Parathyroid adenoma (tissue), 2 donors: Measurements from ENCODE around the gene UNC5A.

Source experiments
- H2AFZ ChIP-seq: fragments of 300-600 bp; sonication (generic); one replicate; pipeline ENCODE4 v1.7.0; 2017; ENCODE audit warnings: antibody characterized with exemption, mild to moderate bottlenecking
- H3K27ac ChIP-seq: fragments of 300-600 bp; sonication (generic); one replicate; pipeline ENCODE4 v1.7.0; 2017
- H3K27me3 ChIP-seq: fragments of 300-600 bp; sonication (generic); one replicate; pipeline ENCODE4 v1.7.0; 2017; ENCODE audit warnings: low read length; ENCODE audit not compliant: control insufficient read depth, insufficient read depth
- H3K36me3 ChIP-seq: fragments of 300-600 bp; sonication (generic); one replicate; pipeline ENCODE4 v1.7.0; 2017; ENCODE audit warnings: low read length; ENCODE audit not compliant: control insufficient read depth, insufficient read depth
- H3K4me1 ChIP-seq: fragments of 300-600 bp; sonication (generic); one replicate; pipeline ENCODE4 v1.7.0; 2017; ENCODE audit warnings: control low read depth
- H3K4me2 ChIP-seq: fragments of 300-600 bp; sonication (generic); one replicate; pipeline ENCODE4 v1.7.0; 2017; ENCODE audit warnings: low read length
- H3K4me3 ChIP-seq: fragments of 300-600 bp; sonication (generic); one replicate; pipeline ENCODE4 v1.7.0; 2017; ENCODE audit warnings: low read depth, low read length
- H3K79me2 ChIP-seq: fragments of 300-600 bp; sonication (generic); one replicate; pipeline ENCODE4 v1.7.0; 2017; ENCODE audit warnings: control low read depth
- H3K9ac ChIP-seq: fragments of 300-600 bp; sonication (generic); one replicate; pipeline ENCODE4 v1.7.0; 2017; ENCODE audit warnings: mild to moderate bottlenecking
- H3K9me3 ChIP-seq: fragments of 300-600 bp; sonication (generic); one replicate; pipeline ENCODE4 v1.7.0; 2017; ENCODE audit warnings: low read length; ENCODE audit not compliant: control insufficient read depth
- CTCF ChIP-seq: fragments of 300-600 bp; sonication (generic); IDR thresholded peaks from one replicate; pipeline ENCODE4 v1.7.0; 2017; ENCODE audit warnings: antibody characterized with exemption, mild to moderate bottlenecking
- donor health status: primary hyperparathyroidism.

Gene UNC5A

GRCh38 chr5:176780176-176781053 is 29.9 kb upstream of the UNC5A start:
- Histone ChIP-seq H3K79me2 (no peaks in the 10 kb centered on the region), H3K27ac (no peak overlapping the region), H2AFZ (no peak overlapping the region), H3K27me3 (no peaks in the 10 kb centered on the region), H3K9ac (no peak overlapping the region), H3K4me3 (no peak overlapping the region), H3K9me3 (no peaks in the 10 kb centered on the region), H3K4me1 (no peaks in the 10 kb centered on the region), H3K36me3 (no peaks in the 10 kb centered on the region), H3K4me2 (no peak overlapping the region)
- no peak for TF ChIP-seq CTCF

DNA sequence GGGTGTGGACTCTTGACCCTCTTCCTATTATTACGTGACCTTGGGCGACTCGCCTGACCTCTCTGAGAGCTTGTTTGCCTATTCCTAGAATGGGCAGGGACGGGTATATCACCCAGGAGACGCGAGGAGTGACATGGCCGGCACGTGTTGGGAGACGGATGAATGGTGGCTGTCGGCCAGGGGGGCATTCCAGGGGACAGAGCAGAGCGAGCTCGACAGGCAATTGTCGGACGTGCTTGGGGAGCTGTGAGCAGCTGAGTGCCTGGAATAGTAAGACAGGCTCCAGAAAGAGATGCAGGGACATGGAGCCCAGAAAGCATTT is 29.3 kb upstream of the UNC5A start:
- Histone ChIP-seq H3K9ac (no peak overlapping the region), H3K79me2 (no peaks in the 10 kb centered on the region), H3K4me2 (no peak overlapping the region), H2AFZ (no peak overlapping the region), H3K9me3 (no peaks in the 10 kb centered on the region), H3K27ac (no peak overlapping the region), H3K27me3 (no peaks in the 10 kb centered on the region), H3K36me3 (no peaks in the 10 kb centered on the region), H3K4me3 (no peak overlapping the region), H3K4me1 (no peaks in the 10 kb centered on the region)
- no peak for TF ChIP-seq CTCF

DNA sequence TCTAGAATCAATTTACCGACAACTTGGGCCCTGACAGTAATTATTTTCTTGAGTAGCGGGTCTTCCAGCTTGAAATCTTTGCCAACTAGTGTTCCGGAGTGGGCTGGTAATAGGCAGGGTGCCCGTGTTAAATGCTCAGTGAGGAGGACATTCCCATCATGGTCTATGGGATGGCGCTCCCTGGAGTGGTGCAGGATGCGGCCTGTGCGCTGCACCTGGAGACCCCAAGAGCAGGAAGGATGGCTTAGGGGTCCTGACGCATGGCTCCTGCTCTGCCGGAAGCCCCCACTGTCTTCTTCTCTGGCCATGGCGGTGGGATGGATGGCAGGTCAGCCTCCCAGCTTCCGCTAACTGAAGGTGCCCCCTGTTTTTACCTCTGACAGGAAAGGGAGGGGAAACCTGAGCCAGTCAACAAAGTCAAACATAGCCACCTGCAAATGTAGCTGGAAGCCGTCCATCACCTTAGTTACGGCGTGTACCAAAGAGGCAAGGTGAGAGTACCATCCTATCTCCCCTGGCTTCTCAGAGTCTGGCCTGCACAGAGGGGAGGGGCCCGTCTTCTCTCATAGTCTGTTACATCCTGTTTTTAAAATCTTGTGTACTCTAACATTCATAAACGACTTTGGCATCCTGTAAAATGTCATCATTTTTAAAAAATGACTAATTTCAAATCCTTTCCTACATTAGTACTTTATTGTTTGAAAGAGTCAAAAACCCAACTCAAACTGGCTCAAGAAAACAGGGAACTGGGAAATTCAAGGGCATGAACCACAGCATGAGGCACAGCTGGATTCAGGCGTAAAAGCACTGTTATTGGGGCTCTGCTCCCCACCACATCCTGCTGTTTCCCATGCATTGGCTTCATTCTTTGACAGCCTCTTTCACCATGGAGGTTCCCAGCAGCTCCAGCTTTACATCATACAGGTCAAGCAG is 28.5 kb upstream of the UNC5A start:
- Histone ChIP-seq H3K4me1 (no peaks in the 10 kb centered on the region), H3K4me3 (no peak overlapping the region), H3K27ac (no peak overlapping the region), H3K79me2 (no peaks in the 10 kb centered on the region), H3K9ac (no peak overlapping the region), H3K27me3 (no peaks in the 10 kb centered on the region), H3K4me2 (no peak overlapping the region), H2AFZ (no peak overlapping the region), H3K9me3 (no peaks in the 10 kb centered on the region), H3K36me3 (no peaks in the 10 kb centered on the region)
- no peak for TF ChIP-seq CTCF

- no peaks in the 10 kb centered on the region for H3K36me3 ChIP-seq
- H3K9me3 ChIP-seq, result no peaks in the 10 kb centered on the region
Observed at GRCh38 chr5:176784218-176785165, 25.9 kb upstream of the UNC5A start.

More at GRCh38 chr5:176784218-176785165, 25.9 kb upstream of the UNC5A start:
- no peak overlapping the region for H3K4me3 ChIP-seq
- no peaks in the 10 kb centered on the region for H3K4me1 ChIP-seq
- H3K27me3 ChIP-seq, result no peaks in the 10 kb centered on the region
- H3K79me2 ChIP-seq, result no peaks in the 10 kb centered on the region
- no peak for TF ChIP-seq CTCF
- H2AFZ ChIP-seq, result no peak overlapping the region
- no peak overlapping the region for H3K4me2 ChIP-seq
- no peak overlapping the region for H3K9ac ChIP-seq
- H3K27ac ChIP-seq, result no peak overlapping the region
